Right atrium auricular region (tissue), 2 donors: Measurements from ENCODE around the gene KCNN2. TPM values are rescaled to one million over a fixed set of nuclear protein-coding genes. Genes with fewer than 3 reads are reported as not detected.

ENCODE experiments used
- DNase-seq: peaks from one replicate; pipeline ENCODE4 v3.0.0-alpha.2; 2019; ENCODE audit warnings: low spot score
- H3K27ac ChIP-seq, 2 donors: fragments of 200-600 bp; sonication (generic); 1 replicate in 1 of 2; 2 replicates in 1 of 2; pipeline ENCODE4 v1.5.1; 2016 to 2019
- H3K27me3 ChIP-seq, 2 donors: fragments of 200-600 bp; sonication (generic); one replicate each; pipeline versions ENCODE4 v1.5.1 to v1.6.0; 2017 to 2019
- H3K36me3 ChIP-seq: fragments of 200-600 bp; sonication (generic); one replicate; pipeline ENCODE4 v1.5.1; 2016
- H3K4me1 ChIP-seq, 2 donors: fragments of 200-600 bp; sonication (generic); one replicate each; pipeline versions ENCODE4 v1.5.1 to v1.6.0; 2017 to 2019
- H3K4me3 ChIP-seq, 2 donors: fragments of 200-600 bp; sonication (generic); 1 replicate in 1 of 2; 2 replicates in 1 of 2; pipeline ENCODE4 v1.5.1; 2017 to 2019; ENCODE audit warnings: mild to moderate bottlenecking in 1 of 2, moderate library complexity in 1 of 2
- H3K9me3 ChIP-seq, 2 donors: fragments of 200-600 bp; sonication (generic); one replicate each; pipeline ENCODE4 v1.5.1; 2019
- CTCF ChIP-seq, 2 donors: fragments of 200-600 bp; sonication (generic); IDR thresholded peaks; one replicate each; pipeline ENCODE4 v1.5.1; 2019; ENCODE audit warnings: antibody characterized with exemption in 2 of 2
- total RNA-seq, 2 donors: library from RNA; depleted of rRNA; stranded (reverse); fragments of >200 nt; gene quantifications; one replicate each; pipeline ENCODE4 v1.1.0, GENCODE V29; 2016

Gene KCNN2
- total RNA-seq, 2 donors from 2014 or later = 12.6 to 22.4 TPM

GRCh38 chr5:114363837-114364236, 2.0 kb downstream of the KCNN2 start:
- H3K27me3 ChIP-seq = no peaks in the 10 kb centered on the region
- TF ChIP-seq CTCF (IDR thresholded peaks at IDR 0.05) = no peak
- no peak overlapping the region for H3K27ac ChIP-seq
- H3K9me3 ChIP-seq = no peaks in the 10 kb centered on the region
- H3K4me3 ChIP-seq = peak overlapping the region in 1 of 2 donors; percentile 70
- H3K36me3 ChIP-seq = no peaks in the 10 kb centered on the region
- peaks cover 0 to 40% of the 10 kb centered on the region in 2 donors for H3K4me1 ChIP-seq
- no peak for DNase-seq

GRCh38 chr5:114367029-114367428, 5.2 kb downstream of the KCNN2 start:
- no peaks in the 10 kb centered on the region for H3K27me3 ChIP-seq
- no peak for TF ChIP-seq CTCF (IDR thresholded peaks at IDR 0.05)
- H3K36me3 ChIP-seq = no peaks in the 10 kb centered on the region
- DNase-seq = no peak
- H3K4me3 ChIP-seq = no peak overlapping the region
- H3K27ac ChIP-seq = no peak overlapping the region
- H3K4me1 ChIP-seq = peaks cover 0 to 29% of the 10 kb centered on the region in 2 donors
- no peaks in the 10 kb centered on the region for H3K9me3 ChIP-seq

GRCh38 chr5:114369680-114370417, 8.0 kb downstream of the KCNN2 start:
- Histone ChIP-seq H3K9me3 (no peaks in the 10 kb centered on the region), H3K27ac (peak overlapping the region in 1 of 2 donors; percentile 12)

GRCh38 chr5:114377050-114377844, 15.4 kb downstream of the KCNN2 start:
- no peak overlapping the region for H3K27ac ChIP-seq
- H3K9me3 ChIP-seq = no peaks in the 10 kb centered on the region
- no peaks in the 10 kb centered on the region for H3K36me3 ChIP-seq
- DNase-seq = no peak
- H3K4me1 ChIP-seq = no peaks in the 10 kb centered on the region
- no peak for TF ChIP-seq CTCF (IDR thresholded peaks at IDR 0.05)
- no peaks in the 10 kb centered on the region for H3K27me3 ChIP-seq
- H3K4me3 ChIP-seq = no peak overlapping the region

More at GRCh38 chr5:114369680-114370417, 8.0 kb downstream of the KCNN2 start:
- Histone ChIP-seq H3K27me3 (no peaks in the 10 kb centered on the region), H3K4me1 (peaks cover 0 to 8% of the 10 kb centered on the region in 2 donors), H3K4me3 (no peak overlapping the region), H3K36me3 (no peaks in the 10 kb centered on the region)
- no peak for TF ChIP-seq CTCF (IDR thresholded peaks at IDR 0.05)
- no peak for DNase-seq

GRCh38 chr5:114377946-114378345, 16.1 kb downstream of the KCNN2 start:
- Histone ChIP-seq H3K9me3 (no peaks in the 10 kb centered on the region), H3K4me3 (no peak overlapping the region), H3K36me3 (no peaks in the 10 kb centered on the region), H3K27me3 (no peaks in the 10 kb centered on the region), H3K4me1 (no peaks in the 10 kb centered on the region), H3K27ac (no peak overlapping the region)
- no peak for DNase-seq
- TF ChIP-seq CTCF (IDR thresholded peaks at IDR 0.05) = no peak
